Stimulated activated CD4-positive, alpha-beta T cell treated with anti-CD3 and anti-CD28 coated beads, Interleukin-1b, Interleukin-23, amount 100 ng/mL, for 4 hours (primary cell): ENCODE data around the gene SLC19A2.
A peak's percentile ranks its signal among the peaks of the same experiment; 100 is the strongest.
"Not testable (repeated sequence)": the region's sequence is repeated elsewhere in the genome, so short reads cannot be mapped to it uniquely, and the experiment has no call there.

ENCODE experiments used
- DNase-seq, 2 donors: peaks; one replicate each; pipeline ENCODE4 v3.0.0-alpha.2; 2020; ENCODE audit warnings: low read depth in 2 of 2

SLC19A2 gene

GRCh38 chr1:169509354-169509753, 23.6 kb upstream of the SLC19A2 start:
- DNase-seq: no peak

GRCh38 chr1:169508432-169509338, 22.9 kb upstream of the SLC19A2 start:
- DNase-seq: no peak

GRCh38 chr1:169507413-169507812, 21.7 kb upstream of the SLC19A2 start:
- DNase-seq: no peak

- DNase-seq: not testable (repeated sequence)
Observed at GRCh38 chr1:169503601-169504000, 17.9 kb upstream of the SLC19A2 start.

GRCh38 chr1:169499807-169500206, 14.1 kb upstream of the SLC19A2 start:
- DNase-seq: no peak

GRCh38 chr1:169497317-169497716, 11.6 kb upstream of the SLC19A2 start:
- no peak for DNase-seq

GRCh38 chr1:169495916-169496315, 10.2 kb upstream of the SLC19A2 start:
- DNase-seq: no peak

- no peak for DNase-seq
Observed at GRCh38 chr1:169495046-169495775, 9.5 kb upstream of the SLC19A2 start.

GRCh38 chr1:169494343-169494742, 8.6 kb upstream of the SLC19A2 start:
- DNase-seq: no peak

- DNase-seq: no peak
Observed at GRCh38 chr1:169493251-169493650, 7.5 kb upstream of the SLC19A2 start.

GRCh38 chr1:169491845-169492281, 6.1 kb upstream of the SLC19A2 start:
- no peak for DNase-seq

- no peak for DNase-seq
Observed at GRCh38 chr1:169488157-169488556, 2.4 kb upstream of the SLC19A2 start.

GRCh38 chr1:169487561-169487960, 1.8 kb upstream of the SLC19A2 start:
- DNase-seq: no peak

- no peak for DNase-seq
Observed at GRCh38 chr1:169487133-169487532, 1.4 kb upstream of the SLC19A2 start.

GRCh38 chr1:169486281-169487051, 722 bp upstream of the SLC19A2 start:
- DNase-seq: no peak

GRCh38 chr1:169484683-169485430, 887 bp downstream of the SLC19A2 start:
- peak; percentile 15 to 23 for DNase-seq

GRCh38 chr1:169484101-169484500, 1.6 kb downstream of the SLC19A2 start:
- DNase-seq: no peak

- no peak for DNase-seq
Observed at GRCh38 chr1:169483500-169483966, 2.2 kb downstream of the SLC19A2 start.

GRCh38 chr1:169479363-169480066, 6.2 kb downstream of the SLC19A2 start:
- DNase-seq: no peak

- DNase-seq: no peak
Observed at GRCh38 chr1:169478094-169478672, 7.6 kb downstream of the SLC19A2 start.
